Measurements from ENCODE around the gene MSANTD2.

The MSANTD2 gene

DNA sequence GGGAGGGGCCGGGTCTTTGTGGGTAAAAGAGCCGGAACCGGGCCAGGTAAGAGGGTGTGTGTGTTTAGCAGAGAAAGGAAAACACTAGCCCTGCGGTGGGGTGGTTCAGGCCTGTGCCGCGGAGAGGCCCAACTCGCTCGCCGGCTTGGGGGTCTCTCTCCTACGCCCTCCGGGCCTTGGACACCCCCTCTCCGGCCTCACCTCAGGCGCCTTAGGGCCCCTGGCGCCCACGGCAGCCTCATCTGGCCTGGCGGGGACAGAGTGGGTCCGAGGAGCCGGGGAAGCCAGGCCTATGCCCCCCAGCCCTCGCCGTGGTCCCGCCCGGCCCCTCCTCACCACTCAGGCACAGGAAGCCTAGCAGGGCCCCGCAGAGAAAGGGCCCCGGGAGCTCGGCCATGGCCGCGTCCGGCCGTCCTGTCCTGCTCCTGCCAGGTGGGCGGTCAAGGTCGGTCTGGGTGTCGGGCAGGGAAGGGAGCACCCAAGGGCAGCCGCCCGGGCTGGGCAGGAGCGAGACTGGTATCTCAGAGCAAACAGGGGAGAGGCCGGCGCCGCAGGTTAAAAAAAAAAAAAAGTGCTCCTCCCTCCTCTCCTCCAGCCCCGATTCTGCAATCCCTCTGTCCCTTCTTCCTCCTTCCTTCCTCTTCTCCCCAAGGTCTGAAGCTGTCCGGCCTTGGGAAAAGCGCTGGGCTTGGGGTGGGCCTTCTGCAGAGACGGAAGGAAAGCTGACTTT is 48.3 kb downstream of the MSANTD2 start, which contains the start of gene VSIG2:
TSS of gene VSIG2 (minus strand) at position 515 of the 730 bp plus-strand sequence. CDS start at position 397, 118 bp downstream.
- no peak for DNase-seq

DNA sequence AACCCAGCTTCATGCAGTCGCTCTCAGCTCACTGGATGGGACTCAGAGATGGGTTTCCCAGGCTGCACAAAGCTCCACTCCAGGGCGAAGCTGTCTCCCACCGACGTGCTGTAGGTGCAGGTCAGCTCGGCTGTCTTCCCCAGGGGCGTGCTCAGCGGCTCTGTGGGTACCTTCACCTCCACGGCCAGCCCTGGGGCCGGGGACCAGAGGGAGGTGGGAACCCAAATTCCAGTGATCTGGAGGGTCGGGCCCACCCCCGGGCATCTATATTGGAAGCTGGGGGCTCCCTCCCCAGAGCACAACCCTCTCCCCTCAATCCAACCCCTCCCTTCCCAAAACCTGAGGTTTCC is 48.8 kb downstream of the MSANTD2 start:
- DNase-seq, result no peak

DNA sequence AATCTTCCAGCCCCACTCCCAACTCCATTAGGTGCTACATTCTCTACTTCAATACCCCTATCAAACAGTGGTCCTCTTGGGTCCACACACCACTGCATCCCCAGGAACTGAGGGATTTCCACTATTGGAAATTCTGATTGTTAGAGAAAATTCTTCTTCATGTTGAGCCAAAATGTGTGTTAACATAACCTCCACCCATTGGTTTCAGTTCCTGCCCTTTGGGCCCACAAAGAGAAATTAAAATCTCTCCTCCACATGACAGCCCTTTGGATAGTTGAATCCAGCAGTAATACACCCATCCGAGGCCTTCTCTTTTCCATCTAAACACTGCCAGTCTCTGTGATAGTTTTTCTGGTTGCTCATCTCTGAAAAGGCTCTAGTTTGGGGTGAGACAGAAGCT is 50.3 kb downstream of the MSANTD2 start:
- DNase-seq, result no peak

DNA sequence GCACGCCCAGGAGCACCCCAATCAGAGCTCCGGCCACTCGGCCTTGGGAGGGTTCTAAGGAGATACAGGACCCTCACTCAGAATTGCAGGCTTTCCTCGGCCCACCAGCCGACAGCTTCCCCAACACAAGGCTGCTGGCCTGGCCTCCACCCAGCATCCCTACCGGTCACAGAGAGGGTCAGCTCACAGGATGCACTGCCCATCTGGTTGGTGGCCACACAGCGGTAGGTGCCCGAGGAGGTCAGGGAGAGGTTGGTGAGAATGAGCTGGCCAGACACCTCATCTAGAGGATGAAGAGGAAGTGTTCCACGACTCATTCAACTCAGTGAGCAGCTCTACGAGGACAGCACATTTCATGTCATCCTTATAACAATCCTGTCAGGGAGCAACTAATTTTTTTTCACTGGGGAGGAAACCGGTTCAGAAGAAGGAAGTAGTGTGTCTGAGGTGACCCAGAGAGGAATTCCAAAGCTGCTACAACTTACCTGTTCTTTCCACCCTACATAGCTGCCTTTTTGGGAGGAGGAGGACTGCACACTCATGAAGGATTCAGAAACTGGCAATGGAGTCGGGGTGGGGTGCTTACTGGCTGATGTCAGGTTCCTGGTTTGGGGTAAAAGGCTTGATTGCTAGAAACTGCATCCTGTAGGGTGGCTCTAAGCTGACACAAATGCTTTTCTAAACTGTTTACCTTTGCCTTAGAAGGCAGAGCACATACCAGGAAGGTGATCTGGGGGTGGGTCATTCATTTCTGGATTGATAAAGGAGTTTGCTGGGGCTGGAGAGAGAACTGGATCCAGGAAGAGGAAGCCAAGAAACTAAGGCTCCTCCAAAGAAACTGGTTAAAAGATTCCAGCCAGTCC is 51.5 kb downstream of the MSANTD2 start:
- no peak for DNase-seq

DNA sequence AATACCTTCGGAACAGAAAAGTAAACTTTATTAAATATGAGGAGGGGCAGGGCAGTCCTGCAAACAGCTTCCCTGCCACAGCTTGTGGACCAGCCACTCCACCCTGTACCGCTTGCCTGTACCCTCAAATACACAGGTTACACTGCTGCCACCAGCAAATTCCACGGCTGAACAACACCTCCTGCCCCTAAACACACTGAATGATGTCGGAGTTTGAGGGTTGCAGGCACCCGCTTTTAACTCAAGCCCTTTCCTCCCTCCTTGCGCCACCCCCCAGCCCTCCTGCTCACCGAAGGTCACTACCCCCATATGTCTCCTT is 52.1 kb downstream of the MSANTD2 start:
- no peak for DNase-seq

DNA sequence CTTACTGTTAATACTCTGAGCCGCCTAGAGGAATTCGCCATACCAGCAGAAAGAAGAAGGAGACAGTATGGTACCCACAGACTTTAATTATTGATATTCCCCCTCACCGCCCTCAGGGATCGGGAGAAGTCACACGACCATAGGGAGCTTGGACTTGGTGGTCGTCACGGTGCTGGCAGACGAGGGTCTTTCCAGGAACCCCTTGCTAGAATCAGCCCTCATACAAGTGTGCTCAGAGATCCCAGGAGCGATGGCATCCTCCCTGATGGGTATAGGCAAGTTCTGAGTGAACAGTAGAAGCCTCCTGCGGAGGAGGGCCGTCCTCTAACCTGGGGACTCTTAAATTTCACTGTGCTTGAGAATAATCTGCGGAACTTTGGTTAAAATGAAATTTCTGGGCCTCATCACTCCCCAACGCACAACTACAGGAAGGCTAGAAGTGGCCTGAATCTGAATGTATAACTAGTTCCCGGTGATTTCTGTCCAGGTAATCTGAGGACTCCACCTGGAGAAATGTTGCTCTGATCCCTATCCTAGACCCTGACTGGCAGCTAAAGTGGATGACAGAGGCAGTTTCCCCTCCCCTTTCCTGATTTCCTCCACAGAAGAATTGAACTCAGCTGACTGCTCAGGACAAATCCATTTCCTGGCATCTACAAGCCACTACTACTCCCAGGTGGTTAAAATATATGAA is 52.7 kb downstream of the MSANTD2 start:
- no peak for DNase-seq

DNA sequence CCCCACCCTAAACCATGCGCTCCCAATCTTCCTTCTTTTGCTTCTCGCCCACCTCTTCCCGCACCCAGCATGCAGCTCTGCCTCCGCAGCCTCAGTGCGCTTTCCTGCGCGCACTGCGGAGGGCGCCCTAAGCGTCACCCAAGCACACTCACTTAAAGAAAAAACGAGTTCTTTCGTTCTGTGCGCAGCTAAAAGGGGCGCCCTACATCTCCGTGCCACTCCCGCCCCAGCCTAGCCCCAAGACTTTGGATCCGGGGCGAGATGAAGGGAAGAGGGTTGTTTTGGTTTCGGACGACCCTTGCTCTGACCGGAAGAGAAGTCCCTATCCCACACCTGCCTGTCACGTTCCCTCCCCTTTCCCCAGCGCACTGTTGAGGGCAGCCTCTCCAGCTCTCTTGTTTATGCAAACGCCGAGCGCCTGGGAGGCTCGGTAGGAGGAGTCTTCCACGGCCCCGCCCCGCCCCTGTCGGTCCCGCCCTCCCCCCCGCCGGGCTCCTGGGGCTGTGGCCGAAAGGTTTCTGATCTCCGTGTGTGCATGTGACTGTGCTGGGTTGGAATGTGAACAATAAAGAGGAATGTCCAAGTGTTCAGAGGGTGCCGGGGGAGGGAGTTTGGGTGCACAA is 53.5 kb downstream of the MSANTD2 start:
- peak; percentile 87 for DNase-seq

DNA sequence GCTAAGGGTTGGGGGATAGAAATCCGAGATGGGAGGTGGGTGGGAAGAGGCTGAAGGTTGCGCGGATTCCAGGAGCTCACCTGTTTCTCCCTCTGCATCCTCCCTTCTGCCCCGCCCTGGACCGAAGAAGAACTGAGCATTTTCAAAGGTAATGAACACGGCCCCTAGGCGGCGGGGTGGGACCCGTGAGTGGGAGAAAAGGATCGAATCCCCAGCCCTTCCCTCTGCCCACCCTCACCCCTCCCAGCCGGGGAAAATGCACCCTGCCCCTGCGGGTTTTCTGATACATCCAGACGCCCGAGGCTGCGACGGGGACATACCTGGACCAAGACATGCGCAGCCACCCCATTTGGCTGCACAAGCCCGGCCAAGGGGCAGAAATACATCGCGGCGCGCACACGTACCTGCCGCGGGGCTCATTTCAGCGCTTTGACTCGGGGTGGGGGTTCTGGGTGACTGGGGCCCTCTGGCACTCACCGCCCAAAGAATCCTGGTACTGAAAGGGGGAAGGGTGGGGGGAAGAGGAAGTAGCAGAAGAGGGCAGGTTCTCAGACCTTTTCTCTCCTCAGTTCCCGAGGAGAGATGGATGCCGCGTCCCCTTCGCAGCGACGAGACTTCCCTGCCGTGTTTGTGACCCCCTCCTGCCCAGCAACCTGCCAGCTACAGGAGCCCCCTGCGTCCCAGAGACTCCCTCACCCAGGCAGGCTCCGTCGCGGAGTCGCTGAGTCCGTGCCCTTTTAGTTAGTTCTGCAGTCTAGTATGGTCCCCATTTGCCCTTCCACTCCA is 54.2 kb downstream of the MSANTD2 start:
- DNase-seq, result peak; percentile 26

DNA sequence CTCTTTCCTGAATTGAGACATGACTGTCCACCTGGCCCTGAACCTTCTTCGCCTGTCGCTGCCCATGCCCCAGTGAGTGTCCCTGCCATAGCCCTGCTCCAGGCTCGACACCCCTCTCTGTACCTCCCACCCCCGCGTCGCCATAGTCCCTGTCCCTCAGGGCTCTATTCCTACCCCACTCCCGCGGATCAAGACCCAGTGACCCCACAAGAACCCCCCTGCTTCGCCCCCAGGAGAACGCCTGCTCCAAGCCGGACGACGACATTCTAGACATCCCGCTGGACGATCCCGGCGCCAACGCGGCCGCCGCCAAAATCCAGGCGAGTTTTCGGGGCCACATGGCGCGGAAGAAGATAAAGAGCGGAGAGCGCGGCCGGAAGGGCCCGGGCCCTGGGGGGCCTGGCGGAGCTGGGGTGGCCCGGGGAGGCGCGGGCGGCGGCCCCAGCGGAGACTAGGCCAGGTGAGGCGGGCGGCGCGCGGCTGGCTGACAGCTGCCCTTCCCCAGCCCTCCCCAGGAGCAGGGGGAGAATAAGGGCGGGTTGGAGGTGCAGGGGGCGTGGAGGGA is 54.9 kb downstream of the MSANTD2 start:
- no peak for DNase-seq

DNA sequence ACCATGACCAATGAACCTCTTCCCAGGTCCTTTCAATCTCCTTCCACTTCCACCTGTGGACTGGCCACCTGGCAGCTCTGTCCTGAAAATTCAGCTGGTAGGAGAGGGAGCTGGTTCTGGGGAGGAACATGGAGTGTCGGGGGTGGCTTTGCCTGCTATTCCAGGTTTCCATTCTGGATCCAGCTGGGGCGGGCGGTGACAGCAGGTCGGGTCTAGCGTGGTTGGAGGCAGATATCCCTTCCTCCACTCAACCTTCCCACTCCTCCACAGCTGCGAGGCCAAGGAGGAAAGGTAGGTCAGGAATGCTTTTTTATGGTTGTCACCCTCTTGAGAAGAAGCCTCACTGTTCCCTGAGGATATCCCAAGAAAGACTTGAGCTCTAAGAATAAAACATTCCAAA is 57.2 kb downstream of the MSANTD2 start:
- DNase-seq, result no peak

DNA sequence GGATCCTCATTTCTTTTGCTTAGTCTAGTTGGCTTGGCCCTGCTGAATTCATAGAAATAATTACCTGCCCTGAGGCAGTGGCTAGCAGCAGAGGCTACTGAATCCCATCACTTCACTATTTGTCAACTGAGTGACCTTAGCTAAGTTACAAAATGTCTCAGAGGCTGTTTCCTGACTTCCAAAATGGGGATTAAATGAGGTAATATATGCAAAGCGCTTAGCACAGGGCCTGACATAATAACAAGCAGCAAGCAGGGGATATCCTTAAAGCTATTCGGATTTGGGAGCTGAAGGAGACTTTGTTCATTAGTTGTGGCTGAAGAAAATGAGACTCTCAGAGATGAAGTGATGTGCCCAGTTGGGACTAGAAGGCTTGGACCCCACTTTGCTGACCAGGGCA is 57.7 kb downstream of the MSANTD2 start:
- no peak for DNase-seq

DNA sequence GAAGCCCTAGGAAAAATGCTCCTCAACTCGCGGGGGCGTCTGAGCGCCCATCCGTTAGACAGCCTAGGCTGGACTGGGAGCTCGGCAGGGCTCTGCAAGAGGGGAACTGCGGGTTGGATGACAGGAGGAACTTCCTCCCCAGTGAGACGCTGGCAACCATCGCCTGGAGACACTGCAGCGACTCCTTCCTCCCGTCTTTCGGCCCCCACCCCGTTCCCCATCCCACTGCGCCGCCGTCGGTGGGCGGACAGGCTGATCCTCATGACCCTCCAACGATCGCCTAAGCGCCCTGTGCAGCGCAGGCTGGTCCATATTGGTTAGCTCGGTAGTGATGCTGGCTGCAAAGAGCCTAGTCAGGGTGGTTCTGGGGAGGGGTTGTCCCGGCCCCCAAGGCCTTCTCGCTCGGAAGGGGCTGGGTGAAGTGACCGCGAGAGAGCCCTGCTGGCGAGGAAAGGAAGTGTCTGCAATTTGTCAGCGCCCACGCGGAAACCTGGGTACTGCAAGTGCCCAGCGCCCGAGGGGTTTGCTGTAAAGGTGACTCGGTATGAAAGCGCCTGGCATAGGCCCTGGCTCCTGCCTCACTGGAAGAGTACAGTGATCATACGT is 59.8 kb downstream of the MSANTD2 start:
- peak; percentile 67 for DNase-seq

DNA sequence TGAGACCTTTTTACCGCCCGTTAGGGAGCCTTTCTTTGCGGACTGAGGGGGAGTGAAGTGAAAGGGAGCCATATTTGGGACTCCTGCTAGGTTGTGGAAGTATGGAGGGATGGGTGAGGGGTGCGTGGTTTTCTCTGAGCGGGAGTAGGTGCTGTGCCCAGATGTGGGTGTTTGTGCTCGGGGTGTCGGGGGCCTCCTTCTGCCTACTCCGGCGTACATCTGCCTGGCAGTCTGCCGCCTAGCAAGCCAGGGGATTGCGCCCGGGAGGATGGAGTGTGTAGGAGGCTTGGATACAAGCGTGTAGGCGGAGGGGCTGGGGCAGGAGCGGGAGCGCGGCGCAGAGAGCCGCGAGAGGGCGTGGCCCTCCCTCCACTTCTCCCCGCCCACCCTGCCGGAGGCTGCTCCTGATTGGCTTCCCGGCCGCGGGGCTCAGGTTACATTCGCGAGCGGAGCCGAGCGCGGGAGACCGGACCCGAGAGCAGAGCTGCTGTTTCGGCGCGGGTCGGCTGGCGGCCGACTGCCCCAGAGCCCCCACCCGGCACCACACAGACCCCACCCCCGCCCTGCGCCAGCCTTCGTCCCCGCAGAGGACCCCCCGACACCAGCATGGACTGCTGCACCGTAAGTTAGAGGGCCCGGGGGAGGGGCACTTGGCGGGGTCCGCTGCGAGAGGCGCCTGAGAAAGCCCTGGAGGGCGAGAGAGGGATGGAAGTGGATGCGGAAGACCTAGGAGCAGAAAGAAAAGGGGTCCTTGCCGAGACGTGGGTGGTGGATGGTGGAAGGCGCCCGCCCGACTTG is 60.5 kb downstream of the MSANTD2 start, which contains the start of gene NRGN:
TSS of gene NRGN (plus strand) at position 464 of the 798 bp plus-strand sequence. CDS start at position 607, 143 bp downstream.
- DNase-seq, result peak; percentile 97

DNA sequence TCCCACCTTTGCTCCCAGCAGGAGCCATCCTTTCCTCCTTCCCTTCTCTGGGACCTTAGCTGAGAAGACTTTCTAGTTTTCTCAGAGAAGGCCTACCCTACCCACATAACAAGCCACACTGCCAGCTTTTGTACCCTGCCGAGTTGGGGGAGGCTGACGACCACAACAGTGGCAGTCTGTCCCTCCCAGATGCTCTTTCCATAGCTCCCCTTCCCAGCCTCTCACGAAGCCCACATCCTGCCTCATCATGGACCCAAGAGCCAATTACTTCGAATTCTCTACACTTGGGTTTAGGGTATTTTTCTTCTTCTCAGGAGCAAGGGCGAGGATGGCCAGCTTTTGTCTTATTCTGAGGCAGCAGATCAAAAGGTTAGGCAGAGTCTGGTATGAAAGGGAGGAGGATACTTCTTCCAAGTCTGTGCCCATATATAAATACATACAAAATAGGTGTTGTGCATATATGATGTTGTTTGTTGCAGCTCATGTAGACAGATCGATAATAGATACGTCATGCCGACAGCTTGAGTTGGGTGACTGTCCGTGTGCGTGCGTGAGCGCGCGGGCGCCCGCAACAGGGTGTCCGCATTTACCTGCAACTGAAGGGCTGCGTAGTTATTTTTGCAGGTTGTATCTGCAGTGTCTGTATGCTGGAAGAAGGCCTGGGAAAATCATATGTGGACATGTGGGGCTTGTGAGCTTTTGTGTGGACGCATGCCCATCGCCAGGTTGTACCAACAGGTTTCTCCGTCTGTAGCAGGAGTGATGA is 61.3 kb downstream of the MSANTD2 start:
- DNase-seq, result no peak

DNA sequence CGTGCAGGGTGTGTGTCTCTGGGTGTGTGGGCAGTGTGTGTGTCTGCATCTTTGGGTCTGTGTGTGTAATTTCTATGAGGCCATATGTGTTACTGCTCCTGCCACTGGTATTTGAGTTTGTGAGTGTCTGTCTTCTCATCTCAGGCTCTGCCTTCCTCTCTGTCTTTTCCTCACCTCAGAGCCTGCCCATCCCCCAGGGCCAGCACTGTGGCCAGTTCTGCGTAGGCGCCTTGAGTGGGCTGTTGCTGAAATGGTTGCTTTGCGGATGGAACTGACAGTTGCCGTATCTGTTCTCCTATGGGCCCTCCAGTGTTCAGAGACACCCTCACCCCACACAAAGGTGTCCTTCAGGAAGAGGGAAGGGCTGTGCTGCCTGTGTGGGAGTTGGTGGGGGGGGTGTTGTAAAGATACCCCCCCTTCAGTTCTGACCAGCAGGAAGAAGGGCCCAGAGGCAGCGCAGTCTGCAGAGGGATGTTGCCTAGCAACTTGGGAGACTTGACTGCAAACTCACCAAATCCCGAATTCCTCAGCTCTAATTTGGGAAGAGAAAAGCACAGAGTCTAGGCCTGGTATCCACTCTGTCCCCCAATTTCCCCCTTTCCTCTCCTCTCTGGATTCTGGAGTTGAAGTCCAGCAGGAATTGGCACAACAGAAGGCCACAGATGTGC is 62.4 kb downstream of the MSANTD2 start:
- no peak for DNase-seq

DNA sequence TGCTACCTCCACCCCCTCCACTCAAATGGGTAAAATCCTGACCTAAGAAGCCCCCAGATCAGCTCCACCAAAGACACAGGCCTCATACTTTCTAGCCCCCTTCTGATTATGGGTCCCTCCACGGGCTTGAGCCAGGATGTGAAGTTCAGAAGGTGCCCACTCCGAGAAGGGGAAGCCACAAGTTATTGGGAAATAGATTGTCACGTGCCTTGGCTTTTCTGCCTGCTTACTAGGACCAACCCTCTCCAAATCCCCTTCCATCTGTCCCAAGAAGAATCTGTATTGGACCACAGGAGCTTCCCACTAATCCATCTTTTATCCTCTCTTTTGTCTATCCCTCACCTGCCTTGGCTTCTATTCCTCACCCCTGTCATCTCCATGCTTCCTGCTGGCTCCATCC is 63.5 kb downstream of the MSANTD2 start:
- no peak for DNase-seq

DNA sequence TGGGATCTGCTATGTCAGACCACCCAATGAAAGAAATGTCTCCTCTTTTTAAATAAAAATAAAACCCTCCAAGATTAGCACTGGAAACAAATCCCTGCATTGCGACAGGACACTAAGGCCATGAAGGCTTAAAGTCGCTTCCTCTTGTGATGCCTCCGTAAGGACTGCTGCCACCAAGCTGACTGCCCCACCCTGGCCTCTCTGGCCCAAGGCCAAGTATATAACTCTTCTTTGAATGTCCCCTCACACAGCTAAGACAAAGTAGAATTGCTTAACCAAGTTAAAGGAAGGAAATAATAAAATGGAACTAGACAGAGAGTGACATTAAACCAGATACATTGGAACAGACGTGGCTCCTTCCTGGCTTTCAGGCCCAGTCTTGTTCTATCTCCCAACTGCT is 68.0 kb downstream of the MSANTD2 start:
- no peak for DNase-seq

DNA sequence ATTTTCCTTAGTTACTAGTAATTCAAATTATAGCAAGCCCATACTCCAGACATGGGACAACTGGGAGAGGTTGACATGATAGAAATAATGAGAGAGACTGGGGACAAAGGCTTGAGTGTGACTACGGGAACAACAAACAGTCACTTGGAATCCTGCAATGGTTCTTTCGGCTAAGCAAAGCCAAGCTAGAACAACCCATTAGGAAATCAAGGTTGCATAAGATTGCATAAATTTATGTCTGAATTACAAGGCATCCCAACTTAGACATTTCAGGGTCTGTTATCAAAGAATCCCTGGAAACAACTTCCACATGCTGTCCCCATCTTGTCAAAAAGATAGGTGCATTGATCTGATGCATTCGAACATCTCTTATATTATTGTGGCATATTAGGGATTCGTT is 70.6 kb downstream of the MSANTD2 start:
- DNase-seq, result no peak

DNA sequence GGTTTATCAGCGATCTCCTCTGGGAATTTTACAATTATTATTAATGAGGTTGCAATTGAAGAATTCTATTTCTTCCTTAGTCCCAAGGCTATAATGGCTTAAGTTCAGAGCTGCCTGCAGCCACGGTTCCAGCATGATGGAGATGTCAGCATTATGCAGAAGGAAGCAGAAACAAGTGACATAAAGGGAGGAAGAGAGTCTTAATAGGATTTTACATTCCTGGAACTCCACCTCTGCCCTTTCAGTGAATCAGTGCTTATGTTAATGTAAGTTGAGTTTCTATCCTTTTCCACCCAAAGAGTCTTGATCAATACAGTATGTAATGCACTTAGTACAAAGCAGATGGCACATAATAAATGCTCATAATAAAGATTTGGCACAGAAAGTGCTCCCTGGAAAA is 72.1 kb downstream of the MSANTD2 start:
- DNase-seq, result no peak

Measured in NCI-H1105 treated with DMSO at 0.1 percent for 48 hours (cell line).